Measurements from ENCODE around the gene LEKR1.
"Not testable (repeated sequence)": the region's sequence is repeated elsewhere in the genome, so short reads cannot be mapped to it uniquely, and the experiment has no call there.

The LEKR1 gene

GRCh38 chr3:156910022-156910421 lies 83.9 kb downstream of the LEKR1 start:
- DNase-seq, result no peak

GRCh38 chr3:156910831-156911230 lies 84.7 kb downstream of the LEKR1 start:
- DNase-seq, result not testable (repeated sequence)

GRCh38 chr3:156914300-156914699 lies 88.1 kb downstream of the LEKR1 start:
- DNase-seq, result not testable (repeated sequence)

GRCh38 chr3:156915372-156915771 lies 89.2 kb downstream of the LEKR1 start:
- no peak for DNase-seq

GRCh38 chr3:156918746-156919145 lies 92.6 kb downstream of the LEKR1 start:
- DNase-seq, result no peak

- DNase-seq, result no peak
Observed at GRCh38 chr3:156919818-156920217, 93.7 kb downstream of the LEKR1 start.

GRCh38 chr3:156920399-156920798 lies 94.2 kb downstream of the LEKR1 start:
- DNase-seq, result no peak

- DNase-seq, result no peak
Observed at GRCh38 chr3:156923349-156923748, 97.2 kb downstream of the LEKR1 start.

GRCh38 chr3:156938724-156939123 lies 112.6 kb downstream of the LEKR1 start:
- no peak for DNase-seq

- no peak for DNase-seq
Observed at GRCh38 chr3:156939315-156939714, 113.2 kb downstream of the LEKR1 start.

GRCh38 chr3:156941311-156941710 lies 115.2 kb downstream of the LEKR1 start:
- no peak for DNase-seq

- DNase-seq, result no peak
Observed at GRCh38 chr3:156948402-156949210, 122.5 kb downstream of the LEKR1 start.

- DNase-seq, result no peak
Observed at GRCh38 chr3:156952011-156952410, 125.9 kb downstream of the LEKR1 start.

- DNase-seq, result no peak
Observed at GRCh38 chr3:156957715-156958114, 131.6 kb downstream of the LEKR1 start.

- no peak for DNase-seq
Observed at GRCh38 chr3:156963096-156963495, 136.9 kb downstream of the LEKR1 start.

GRCh38 chr3:156964577-156964976 lies 138.4 kb downstream of the LEKR1 start:
- DNase-seq, result peak; percentile 35 to 55

- DNase-seq, result not testable (repeated sequence)
Observed at GRCh38 chr3:156966349-156966748, 140.2 kb downstream of the LEKR1 start.

GRCh38 chr3:156973954-156974353 lies 147.8 kb downstream of the LEKR1 start:
- no peak for DNase-seq

- no peak for DNase-seq
Observed at GRCh38 chr3:156974931-156975330, 148.8 kb downstream of the LEKR1 start.

GRCh38 chr3:156975721-156976120 lies 149.6 kb downstream of the LEKR1 start:
- no peak for DNase-seq

GRCh38 chr3:156976933-156977332 lies 150.8 kb downstream of the LEKR1 start:
- DNase-seq, result no peak

GRCh38 chr3:156978481-156978961 lies 152.4 kb downstream of the LEKR1 start:
- peak; percentile 19 to 38 for DNase-seq

- DNase-seq, result no peak
Observed at GRCh38 chr3:156981005-156981404, 154.9 kb downstream of the LEKR1 start.

- DNase-seq, result no peak
Observed at GRCh38 chr3:156983559-156983958, 157.4 kb downstream of the LEKR1 start.

- peak; percentile 80 for DNase-seq
Observed at GRCh38 chr3:156985711-156986110, 159.6 kb downstream of the LEKR1 start.
